GM12891 (cell line): Measurements from ENCODE around the gene PTPRN2.

Experiments used
- DNase-seq: peaks from one replicate; pipeline ENCODE4 v3.0.0; 2011; ENCODE audit warnings: low spot score; ENCODE audit not compliant: insufficient read length
- FAIRE-seq: peaks from 2 replicates; lab custom pipeline; 2011; peaks lifted over from hg19 to GRCh38; lab: Jason Lieb, UNC
- PAX5 ChIP-seq: IDR thresholded peaks from 2 replicates; pipeline ENCODE4 v1.6.1; 2011; ENCODE audit warnings: low read length, moderate library complexity, mild to moderate bottlenecking; ENCODE audit not compliant: insufficient read depth, severe bottlenecking
- POLR2A ChIP-seq: IDR thresholded peaks from 2 replicates; pipeline ENCODE4 v1.6.1; 2011; ENCODE audit warnings: low read depth, low read length, control low read depth
- POLR2AphosphoS5 ChIP-seq: IDR thresholded peaks from 2 replicates; pipeline ENCODE4 v1.6.1; 2011; ENCODE audit warnings: low read depth, low read length, control low read depth
- POU2F2 ChIP-seq: IDR thresholded peaks from 2 replicates; pipeline ENCODE4 v1.6.1; 2011; ENCODE audit warnings: low read depth, mild to moderate bottlenecking, control low read depth, low read length, moderate library complexity
- SPI1 ChIP-seq: IDR thresholded peaks from 2 replicates; pipeline ENCODE4 v1.6.1; 2011; ENCODE audit warnings: low read depth, low read length, control low read depth
- TAF1 ChIP-seq: IDR thresholded peaks from 2 replicates; pipeline ENCODE4 v1.6.1; 2011; ENCODE audit warnings: low read depth, low read length, control low read depth

Gene PTPRN2

GRCh38 chr7:157619753-157620525 lies 967.7 kb downstream of the PTPRN2 start:
- no peak for FAIRE-seq
- no peak for TF ChIP-seq POLR2AphosphoS5
- no peak for TF ChIP-seq POU2F2

DNA sequence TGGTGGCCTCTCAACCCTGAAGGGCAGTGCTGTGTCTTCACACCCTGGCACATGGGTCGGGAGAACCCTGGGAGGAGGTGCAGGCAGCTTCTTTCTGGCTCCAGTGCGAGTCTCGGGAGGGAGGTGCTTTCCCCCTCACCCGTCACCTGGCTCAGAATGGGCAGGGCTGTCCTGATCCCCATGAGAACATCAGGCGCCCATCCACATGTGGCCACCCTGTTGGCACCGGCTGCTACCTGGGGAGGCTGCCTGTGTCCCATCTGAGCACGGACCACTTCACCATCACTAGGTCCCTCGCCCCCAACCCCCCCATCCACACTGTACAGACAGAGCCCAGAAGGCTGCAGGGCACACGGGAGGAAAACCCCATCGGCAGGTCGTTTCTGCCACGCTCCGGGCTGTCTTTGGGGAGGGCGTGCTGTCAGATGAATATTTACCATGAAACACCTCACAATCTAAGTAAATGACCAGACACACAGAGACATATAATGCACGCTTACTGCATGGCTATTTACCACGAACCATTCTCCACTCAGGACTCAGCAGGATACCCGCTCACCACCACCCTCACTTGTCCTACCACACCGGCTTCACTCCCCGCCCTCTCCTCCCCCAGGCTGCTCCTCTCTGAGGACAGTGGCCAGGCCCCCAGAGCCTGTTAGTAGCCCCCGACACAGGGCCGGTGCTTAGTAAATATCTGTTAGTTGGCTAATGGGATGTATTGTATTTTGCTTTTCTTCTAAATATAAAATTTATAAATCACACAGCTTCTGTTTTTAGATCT lies 968.6 kb downstream of the PTPRN2 start:
- no peak for DNase-seq
- no peak for TF ChIP-seq POLR2A
- no peak for FAIRE-seq

More at GRCh38 chr7:157619753-157620525, 967.7 kb downstream of the PTPRN2 start:
- no peak for DNase-seq

GRCh38 chr7:157618091-157618726 lies 969.4 kb downstream of the PTPRN2 start:
- TF ChIP-seq PAX5 (no peak), POLR2A (no peak)
- DNase-seq (no peak), FAIRE-seq (no peak)

- FAIRE-seq, result no peak
- DNase-seq, result no peak
- TF ChIP-seq POU2F2 (no peak), TAF1 (no peak), POLR2A (no peak), SPI1 (no peak), POLR2AphosphoS5 (no peak), PAX5 (no peak)
Measured at GRCh38 chr7:157617401-157617800, 970.2 kb downstream of the PTPRN2 start.

DNA sequence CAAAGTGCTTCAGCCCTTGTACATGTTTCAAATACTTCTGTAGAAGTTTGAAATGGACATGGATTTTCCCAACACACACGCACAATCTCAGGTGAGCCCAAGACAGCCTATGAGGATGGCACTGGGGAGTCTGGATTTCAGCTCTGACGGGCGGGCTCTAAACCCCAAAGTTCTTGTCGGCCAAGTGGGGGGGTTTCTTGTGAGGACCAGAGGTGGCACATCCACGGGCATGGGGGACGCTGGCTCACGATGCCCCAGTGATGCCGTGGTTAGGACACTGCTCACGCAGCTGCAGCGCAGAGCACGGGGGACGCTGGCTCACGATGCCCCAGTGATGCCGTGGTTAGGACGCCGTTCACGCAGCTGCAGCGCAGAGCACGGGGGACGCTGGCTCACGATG lies 970.7 kb downstream of the PTPRN2 start:
- FAIRE-seq (no peak), DNase-seq (no peak)
- TF ChIP-seq POLR2AphosphoS5, result no peak
- no peak for TF ChIP-seq SPI1
- no peak for TF ChIP-seq POLR2A

DNA sequence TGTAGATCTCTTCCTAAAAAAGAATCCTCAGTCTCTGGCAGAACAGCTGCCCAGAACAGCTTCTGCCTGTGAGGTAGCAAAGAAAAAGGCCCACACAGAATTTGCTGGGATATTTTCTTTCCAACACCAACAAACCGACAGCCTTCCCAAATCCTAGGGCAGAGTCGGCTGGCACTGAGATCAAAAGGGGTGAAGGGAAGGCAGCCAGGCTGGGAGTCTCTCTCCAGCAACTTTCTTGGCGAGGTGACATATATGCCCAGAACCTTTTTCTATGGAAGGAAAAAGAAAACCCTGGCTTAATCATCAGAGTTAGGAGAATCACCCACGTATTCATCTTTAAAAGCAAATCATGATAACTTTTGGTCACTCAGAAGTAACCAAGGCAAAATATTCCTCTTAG lies 971.2 kb downstream of the PTPRN2 start:
- no peak for DNase-seq
- FAIRE-seq, result no peak
- TF ChIP-seq SPI1, result no peak
- no peak for TF ChIP-seq TAF1
- no peak for TF ChIP-seq POLR2AphosphoS5
- no peak for TF ChIP-seq POLR2A
- TF ChIP-seq PAX5, result no peak
- no peak for TF ChIP-seq POU2F2

GRCh38 chr7:157615852-157616251 lies 971.8 kb downstream of the PTPRN2 start:
- TF ChIP-seq POLR2A (no peak), PAX5 (no peak), POLR2AphosphoS5 (no peak), TAF1 (no peak), POU2F2 (no peak), SPI1 (no peak)
- FAIRE-seq (no peak), DNase-seq (no peak)

GRCh38 chr7:157615101-157615817 lies 972.4 kb downstream of the PTPRN2 start:
- no peak for DNase-seq
- TF ChIP-seq POLR2AphosphoS5 (no peak), PAX5 (no peak), POU2F2 (no peak), SPI1 (no peak)
- no peak for FAIRE-seq

DNA sequence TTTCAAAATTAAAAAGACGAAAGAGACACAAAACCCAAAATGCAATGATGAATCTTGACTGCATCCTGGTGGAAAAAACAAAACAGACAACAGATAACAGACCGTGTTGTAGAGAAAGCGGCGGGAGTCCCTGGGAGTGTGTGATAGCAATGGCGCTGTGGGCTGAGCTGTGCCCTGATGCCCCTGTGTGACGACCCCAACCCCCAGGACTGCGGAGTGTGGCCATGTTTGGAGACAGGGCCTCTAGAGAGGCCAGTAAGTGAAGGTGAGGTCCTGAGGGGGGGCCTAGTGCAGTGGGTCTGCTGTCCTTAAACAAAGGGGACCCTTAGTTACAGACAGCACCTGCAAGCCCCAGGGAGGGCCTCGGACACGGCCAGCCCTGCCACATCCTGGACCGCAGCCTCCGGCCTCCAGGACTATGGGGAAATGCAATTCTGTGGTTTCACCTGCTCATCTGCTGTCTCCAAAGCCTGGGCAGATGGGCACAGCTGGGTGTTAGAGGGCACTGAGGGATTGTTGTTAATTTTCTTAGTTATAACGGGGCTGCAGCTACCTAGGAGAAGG lies 973.1 kb downstream of the PTPRN2 start:
- no peak for FAIRE-seq
- DNase-seq, result no peak
- no peak for TF ChIP-seq POU2F2
- TF ChIP-seq SPI1, result no peak
- no peak for TF ChIP-seq POLR2A
- TF ChIP-seq TAF1, result no peak
- no peak for TF ChIP-seq PAX5
- TF ChIP-seq POLR2AphosphoS5, result no peak
